ENCODE measurements around the gene MIEF2.

MIEF2 gene

DNA sequence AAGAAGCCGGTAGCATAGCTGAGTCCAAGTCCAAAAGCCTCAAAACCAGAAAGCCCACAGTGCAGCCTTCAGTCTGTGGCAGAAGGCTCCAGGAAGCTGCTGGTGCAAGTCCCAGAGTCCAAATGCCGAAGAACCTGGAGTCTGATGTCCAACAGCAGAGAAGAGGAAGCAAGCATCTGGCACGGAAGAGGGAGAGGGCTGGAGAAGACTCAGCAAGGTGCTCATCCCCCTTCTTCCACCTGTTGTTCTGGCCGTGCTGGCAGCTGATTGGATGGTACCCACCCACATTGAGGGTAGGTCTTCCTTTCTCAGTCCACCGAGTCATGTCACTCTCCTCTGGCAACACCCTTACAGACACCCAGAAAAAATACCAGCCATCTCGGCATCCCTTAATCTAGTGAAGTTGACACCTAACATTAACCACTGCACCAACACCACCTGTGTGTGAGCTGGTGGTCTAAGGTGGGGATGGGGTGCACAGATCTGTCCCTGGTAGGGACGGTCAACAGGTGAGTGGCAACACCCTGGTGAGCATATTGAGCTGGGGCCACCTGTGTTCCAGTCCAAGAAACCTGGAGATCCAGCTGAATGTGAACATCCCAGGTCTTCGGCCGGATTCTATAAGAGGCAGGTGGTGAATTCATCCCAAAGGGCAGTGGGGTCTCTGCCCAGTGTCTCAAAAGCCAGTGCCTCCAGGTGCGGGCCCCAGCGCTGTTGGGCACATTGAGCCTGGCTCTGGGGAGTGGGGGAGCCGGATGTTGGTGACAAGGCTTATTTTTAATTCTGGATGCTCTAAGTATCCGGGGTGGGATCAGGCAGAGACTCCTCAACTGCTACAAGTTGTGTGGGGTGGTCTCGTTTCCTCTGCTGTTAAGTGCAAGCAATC, 9.8 kb downstream of the MIEF2 start:
- no peaks in the 10 kb centered on the region for H3K27me3 ChIP-seq (replicated peaks)
- peaks cover 18% of the 10 kb centered on the region for H3K36me3 ChIP-seq (replicated peaks)
- DNase-seq: no peak
- no peak overlapping the region for H3K27ac ChIP-seq
- TF ChIP-seq, protein P1, sequence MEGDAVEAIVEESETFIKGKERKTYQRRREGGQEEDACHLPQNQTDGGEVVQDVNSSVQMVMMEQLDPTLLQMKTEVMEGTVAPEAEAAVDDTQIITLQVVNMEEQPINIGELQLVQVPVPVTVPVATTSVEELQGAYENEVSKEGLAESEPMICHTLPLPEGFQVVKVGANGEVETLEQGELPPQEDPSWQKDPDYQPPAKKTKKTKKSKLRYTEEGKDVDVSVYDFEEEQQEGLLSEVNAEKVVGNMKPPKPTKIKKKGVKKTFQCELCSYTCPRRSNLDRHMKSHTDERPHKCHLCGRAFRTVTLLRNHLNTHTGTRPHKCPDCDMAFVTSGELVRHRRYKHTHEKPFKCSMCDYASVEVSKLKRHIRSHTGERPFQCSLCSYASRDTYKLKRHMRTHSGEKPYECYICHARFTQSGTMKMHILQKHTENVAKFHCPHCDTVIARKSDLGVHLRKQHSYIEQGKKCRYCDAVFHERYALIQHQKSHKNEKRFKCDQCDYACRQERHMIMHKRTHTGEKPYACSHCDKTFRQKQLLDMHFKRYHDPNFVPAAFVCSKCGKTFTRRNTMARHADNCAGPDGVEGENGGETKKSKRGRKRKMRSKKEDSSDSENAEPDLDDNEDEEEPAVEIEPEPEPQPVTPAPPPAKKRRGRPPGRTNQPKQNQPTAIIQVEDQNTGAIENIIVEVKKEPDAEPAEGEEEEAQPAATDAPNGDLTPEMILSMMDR (IDR thresholded peaks at IDR 0.05; ENCODE audit: low read depth, low read length, missing control alignments): no peak
- in situ Hi-C loops (cut with HindIII; ENCODE audit: low pct_ligation_motif_present, low sequenced_read_pairs): no loop called here
- no peak overlapping the region for H3K4me3 ChIP-seq (ENCODE audit: low read depth, low read length)

DNA sequence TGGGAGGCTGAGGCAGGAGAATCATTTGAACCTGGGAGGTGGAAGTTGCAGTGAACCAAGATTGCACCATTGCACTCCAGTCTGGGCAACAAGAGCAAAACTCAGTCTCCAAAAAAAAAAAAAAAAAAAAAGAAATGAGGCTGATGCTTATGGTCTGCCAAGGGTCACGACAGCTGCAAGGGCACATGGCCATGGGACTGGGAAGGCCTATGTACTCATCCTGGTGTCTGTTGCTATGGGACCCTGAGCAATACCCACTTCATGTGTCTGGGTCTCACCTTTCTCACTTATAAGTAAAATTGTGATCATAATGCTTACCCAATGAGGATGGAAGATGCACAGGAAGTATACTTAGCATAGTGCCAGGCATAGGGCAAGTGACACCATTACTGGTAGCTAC, 16.6 kb downstream of the MIEF2 start:
- Histone ChIP-seq H3K36me3 (replicated peaks) (peaks cover 56% of the 10 kb centered on the region), H3K27me3 (replicated peaks) (no peaks in the 10 kb centered on the region), H3K27ac (no peak overlapping the region), H3K4me3 (ENCODE audit: low read depth, low read length) (no peak overlapping the region)
- DNase-seq: no peak
- TF ChIP-seq, protein P1 (IDR thresholded peaks at IDR 0.05; ENCODE audit: low read depth, low read length, missing control alignments): no peak
- in situ Hi-C loops (cut with HindIII; ENCODE audit: low pct_ligation_motif_present, low sequenced_read_pairs): no loop called here

DNA sequence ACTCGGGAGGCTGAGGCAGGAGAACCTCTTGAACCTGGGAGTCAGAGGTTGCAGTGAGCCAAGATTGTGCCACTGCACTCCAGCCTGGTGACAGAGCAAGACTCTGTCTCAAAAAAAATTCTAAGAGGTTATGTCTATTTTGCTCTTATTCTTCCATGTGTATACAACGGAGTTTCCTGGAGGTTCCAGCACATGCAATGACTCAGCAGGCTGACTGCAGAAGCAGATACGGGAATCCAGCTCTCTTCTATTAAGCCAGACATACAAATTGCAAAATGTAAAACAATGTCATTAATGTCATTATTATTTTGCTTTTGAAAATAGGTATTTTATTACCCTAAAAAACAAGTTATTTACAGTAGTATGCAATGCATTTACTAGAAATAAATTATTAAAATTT, 18.4 kb downstream of the MIEF2 start:
- Histone ChIP-seq H3K27me3 (replicated peaks) (no peaks in the 10 kb centered on the region), H3K36me3 (replicated peaks) (peaks cover 67% of the 10 kb centered on the region), H3K4me3 (ENCODE audit: low read depth, low read length) (no peak overlapping the region), H3K27ac (no peak overlapping the region)
- TF ChIP-seq, protein P1 (IDR thresholded peaks at IDR 0.05; ENCODE audit: low read depth, low read length, missing control alignments): no peak
- in situ Hi-C loops (cut with HindIII; ENCODE audit: low pct_ligation_motif_present, low sequenced_read_pairs): no loop called here
- DNase-seq: peak; percentile 55

DNA sequence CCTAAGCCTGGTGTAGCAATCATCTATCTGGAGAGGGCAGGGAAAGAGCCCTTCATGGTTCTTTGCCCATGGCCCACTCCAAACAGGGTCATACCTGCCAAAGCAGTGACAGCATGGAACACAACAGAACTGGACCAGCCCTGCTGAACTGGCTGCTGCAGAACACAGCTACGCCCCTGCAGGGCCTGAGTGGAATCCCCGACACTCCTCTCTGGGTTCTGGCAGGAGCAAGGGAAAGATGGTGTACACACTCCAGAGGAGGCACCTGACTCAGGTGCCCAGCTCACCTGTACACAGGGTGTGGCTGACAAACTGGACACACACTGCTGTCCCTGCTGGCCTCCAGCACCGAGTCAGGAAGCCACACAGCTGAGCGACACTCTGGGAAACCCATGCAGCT, 19.8 kb downstream of the MIEF2 start:
- in situ Hi-C loops (cut with HindIII; ENCODE audit: low pct_ligation_motif_present, low sequenced_read_pairs): no loop called here
- DNase-seq: no peak
- peaks cover 68% of the 10 kb centered on the region for H3K36me3 ChIP-seq (replicated peaks)

DNA sequence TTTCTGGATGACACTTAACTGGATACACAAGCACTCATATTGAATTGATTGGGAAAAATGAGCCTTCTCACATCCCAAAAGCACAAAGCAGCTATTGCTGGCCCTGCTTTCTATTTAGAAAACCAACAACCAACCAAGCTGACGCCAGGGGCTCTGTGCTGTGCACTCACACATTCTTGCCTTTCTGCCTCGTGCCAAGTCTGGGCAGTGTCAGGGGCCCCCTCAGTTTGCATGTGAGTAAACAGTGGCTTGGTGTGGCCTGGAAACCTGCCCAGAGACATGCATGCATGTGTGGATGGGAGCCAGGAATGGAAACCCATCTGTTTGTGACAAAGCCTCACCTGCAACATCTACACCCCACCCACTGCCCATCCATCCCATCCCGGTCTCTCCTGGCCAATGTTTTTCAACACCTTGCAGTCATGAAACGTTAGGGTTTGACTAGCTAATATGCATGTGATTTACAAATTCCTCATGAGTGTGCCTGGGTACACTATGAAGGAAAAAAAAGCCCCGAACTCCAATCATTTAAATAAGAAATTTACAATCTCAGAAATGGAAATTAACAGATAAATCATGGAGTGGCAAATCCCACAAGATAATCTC, 20.4 kb downstream of the MIEF2 start:
- Histone ChIP-seq H3K4me3 (ENCODE audit: low read depth, low read length) (no peak overlapping the region), H3K27ac (no peak overlapping the region), H3K27me3 (replicated peaks) (no peaks in the 10 kb centered on the region), H3K36me3 (replicated peaks) (peaks cover 66% of the 10 kb centered on the region)
- TF ChIP-seq, protein P1 (IDR thresholded peaks at IDR 0.05; ENCODE audit: low read depth, low read length, missing control alignments): no peak
- in situ Hi-C loops (cut with HindIII; ENCODE audit: low pct_ligation_motif_present, low sequenced_read_pairs): no loop called here
- DNase-seq: no peak

More for the DNA sequence above, 19.8 kb downstream of the MIEF2 start:
- Histone ChIP-seq H3K27ac (no peak overlapping the region), H3K27me3 (replicated peaks) (no peaks in the 10 kb centered on the region), H3K4me3 (ENCODE audit: low read depth, low read length) (no peak overlapping the region)
- TF ChIP-seq, protein P1 (IDR thresholded peaks at IDR 0.05; ENCODE audit: low read depth, low read length, missing control alignments): no peak

All from brain microvascular endothelial cell (primary cell).